ENCODE results near the gene USP11. TPM values are rescaled to one million over a fixed set of nuclear protein-coding genes. Genes with fewer than 3 reads are reported as not detected.

Gene USP11
- total RNA-seq, 1 experiment from 2014 or later, result 36.4 TPM

GRCh38 chrX:47202877-47203276, 29.9 kb upstream of the USP11 start:
- no peak for DNase-seq (ENCODE audit: low read depth)

- DNase-seq (ENCODE audit: low read depth), result no peak
Measured at GRCh38 chrX:47204970-47205369, 27.8 kb upstream of the USP11 start.

- DNase-seq (ENCODE audit: low read depth), result peak; percentile 67
Measured at GRCh38 chrX:47206316-47206715, 26.5 kb upstream of the USP11 start.

- no peak for DNase-seq (ENCODE audit: low read depth)
Measured at GRCh38 chrX:47208108-47208507, 24.7 kb upstream of the USP11 start.

GRCh38 chrX:47209508-47210238, 23.1 kb upstream of the USP11 start:
- DNase-seq (ENCODE audit: low read depth), result no peak

GRCh38 chrX:47210661-47211425, 22.0 kb upstream of the USP11 start:
- DNase-seq (ENCODE audit: low read depth), result no peak

GRCh38 chrX:47212381-47213293, 20.2 kb upstream of the USP11 start:
- no peak for DNase-seq (ENCODE audit: low read depth)

GRCh38 chrX:47214435-47215077, 18.3 kb upstream of the USP11 start:
- DNase-seq (ENCODE audit: low read depth), result no peak

- peak; percentile 59 for DNase-seq (ENCODE audit: low read depth)
Measured at GRCh38 chrX:47215291-47215900, 17.4 kb upstream of the USP11 start.

- peak; percentile 73 for DNase-seq (ENCODE audit: low read depth)
Measured at GRCh38 chrX:47216393-47216925, 16.4 kb upstream of the USP11 start.

GRCh38 chrX:47217121-47217851, 15.5 kb upstream of the USP11 start:
- peak; percentile 96 for DNase-seq (ENCODE audit: low read depth)

- peak; percentile 99 for DNase-seq (ENCODE audit: low read depth)
Measured at GRCh38 chrX:47217852-47218279, 14.9 kb upstream of the USP11 start.

GRCh38 chrX:47218280-47218919, 14.4 kb upstream of the USP11 start, which contains the start of gene CDK16:
CDK16 (plus strand) TSS chrX:47218681; CDS start chrX:47223558, 4,877 bp downstream.
- peak; percentile 82 for DNase-seq (ENCODE audit: low read depth)

- peak; percentile 21 for DNase-seq (ENCODE audit: low read depth)
Measured at GRCh38 chrX:47218920-47219815, 13.6 kb upstream of the USP11 start.

GRCh38 chrX:47221756-47222155, 11.1 kb upstream of the USP11 start:
- no peak for DNase-seq (ENCODE audit: low read depth)

GRCh38 chrX:47222751-47223350, 10.0 kb upstream of the USP11 start:
- no peak for DNase-seq (ENCODE audit: low read depth)

- no peak for DNase-seq (ENCODE audit: low read depth)
Measured at GRCh38 chrX:47223476-47224250, 9.1 kb upstream of the USP11 start.

All from RPMI7951 (cell line).